ENCODE measurements around the gene BLTP3B. TPM values are rescaled to one million over a fixed set of nuclear protein-coding genes. Genes with fewer than 3 reads are reported as not detected.

Gene BLTP3B
- total RNA-seq, 1 donor = 72.9 TPM

GRCh38 chr12:100170313-100170858 is 27.7 kb upstream of the BLTP3B start:
- TF ChIP-seq, protein P1, sequence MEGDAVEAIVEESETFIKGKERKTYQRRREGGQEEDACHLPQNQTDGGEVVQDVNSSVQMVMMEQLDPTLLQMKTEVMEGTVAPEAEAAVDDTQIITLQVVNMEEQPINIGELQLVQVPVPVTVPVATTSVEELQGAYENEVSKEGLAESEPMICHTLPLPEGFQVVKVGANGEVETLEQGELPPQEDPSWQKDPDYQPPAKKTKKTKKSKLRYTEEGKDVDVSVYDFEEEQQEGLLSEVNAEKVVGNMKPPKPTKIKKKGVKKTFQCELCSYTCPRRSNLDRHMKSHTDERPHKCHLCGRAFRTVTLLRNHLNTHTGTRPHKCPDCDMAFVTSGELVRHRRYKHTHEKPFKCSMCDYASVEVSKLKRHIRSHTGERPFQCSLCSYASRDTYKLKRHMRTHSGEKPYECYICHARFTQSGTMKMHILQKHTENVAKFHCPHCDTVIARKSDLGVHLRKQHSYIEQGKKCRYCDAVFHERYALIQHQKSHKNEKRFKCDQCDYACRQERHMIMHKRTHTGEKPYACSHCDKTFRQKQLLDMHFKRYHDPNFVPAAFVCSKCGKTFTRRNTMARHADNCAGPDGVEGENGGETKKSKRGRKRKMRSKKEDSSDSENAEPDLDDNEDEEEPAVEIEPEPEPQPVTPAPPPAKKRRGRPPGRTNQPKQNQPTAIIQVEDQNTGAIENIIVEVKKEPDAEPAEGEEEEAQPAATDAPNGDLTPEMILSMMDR (IDR thresholded peaks at IDR 0.05; ENCODE audit: insufficient read depth, low read length) = no peak
- H3K4me3 ChIP-seq (ENCODE audit: low read depth, low read length) = no peak overlapping the region
- DNase-seq (ENCODE audit: low read depth) = no peak

DNA sequence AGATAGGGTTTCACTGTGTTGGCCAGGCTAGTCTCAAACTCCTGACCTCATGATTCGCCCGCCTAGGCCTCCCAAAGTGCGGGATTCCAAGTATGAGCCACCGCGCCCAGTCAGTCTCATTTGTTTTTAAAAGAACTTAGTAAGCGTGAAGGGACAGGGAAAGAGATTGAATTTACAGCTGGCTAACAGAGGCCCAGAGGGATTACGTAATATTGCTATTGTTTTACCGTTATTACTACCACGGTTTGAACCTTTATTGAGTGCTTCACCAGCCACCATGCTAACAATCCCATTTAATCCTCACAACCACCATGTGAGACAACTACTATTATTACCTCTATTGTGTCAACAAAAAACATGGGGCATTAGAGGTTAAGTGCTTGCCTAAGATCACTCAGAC is 26.7 kb upstream of the BLTP3B start:
- H3K4me3 ChIP-seq (ENCODE audit: low read depth, low read length) = no peak overlapping the region
- DNase-seq (ENCODE audit: low read depth) = no peak
- TF ChIP-seq, protein P1 (IDR thresholded peaks at IDR 0.05; ENCODE audit: insufficient read depth, low read length) = no peak

GRCh38 chr12:100168562-100168961 is 25.9 kb upstream of the BLTP3B start:
- H3K4me3 ChIP-seq (ENCODE audit: low read depth, low read length) = no peak overlapping the region
- TF ChIP-seq, protein P1 (IDR thresholded peaks at IDR 0.05; ENCODE audit: insufficient read depth, low read length) = no peak
- DNase-seq (ENCODE audit: low read depth) = no peak

DNA sequence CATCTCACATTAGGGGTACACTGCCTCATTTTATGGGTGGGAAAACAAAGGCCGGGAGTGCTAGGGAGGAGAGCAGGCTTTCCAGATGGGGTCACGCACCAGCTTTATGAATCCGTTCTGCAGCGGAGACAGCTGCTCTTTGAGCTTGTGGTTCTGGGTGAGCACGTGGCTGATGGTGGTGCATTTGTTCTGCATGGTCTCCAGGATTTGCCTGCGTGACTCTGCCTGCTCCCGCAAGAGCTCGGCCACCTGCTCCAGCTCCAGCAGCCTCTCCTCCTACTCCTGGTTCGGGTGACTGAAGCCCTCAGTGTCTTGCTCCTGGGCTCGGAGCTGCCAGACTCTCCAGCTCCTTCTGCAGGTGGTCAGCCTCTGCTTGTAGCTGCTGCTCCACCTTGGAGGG is 23.6 kb upstream of the BLTP3B start:
- H3K4me3 ChIP-seq (ENCODE audit: low read depth, low read length) = no peak overlapping the region
- no peak for DNase-seq (ENCODE audit: low read depth)
- TF ChIP-seq, protein P1 (IDR thresholded peaks at IDR 0.05; ENCODE audit: insufficient read depth, low read length) = no peak

DNA sequence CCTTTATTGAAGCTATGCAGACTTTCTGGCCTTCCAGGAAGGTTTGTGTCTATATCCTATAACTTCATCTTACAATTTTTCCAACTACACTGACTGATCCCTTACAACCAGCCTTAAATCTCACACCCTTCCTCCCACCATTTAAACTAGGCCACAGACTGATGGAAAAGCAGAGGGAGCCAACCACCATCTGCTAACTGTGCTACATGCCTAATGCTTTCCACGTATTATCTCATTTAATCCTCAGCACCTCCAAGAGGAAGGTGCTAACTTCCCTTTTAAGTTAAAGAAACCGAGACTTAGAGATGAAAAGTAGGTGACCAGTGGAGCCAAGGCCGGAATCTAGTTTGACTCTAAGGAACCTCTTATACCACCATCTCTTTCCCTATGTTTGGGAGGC is 22.7 kb upstream of the BLTP3B start:
- TF ChIP-seq, protein P1 (IDR thresholded peaks at IDR 0.05; ENCODE audit: insufficient read depth, low read length) = no peak
- H3K4me3 ChIP-seq (ENCODE audit: low read depth, low read length) = no peak overlapping the region
- no peak for DNase-seq (ENCODE audit: low read depth)

GRCh38 chr12:100164153-100164704 is 21.6 kb upstream of the BLTP3B start:
- TF ChIP-seq, protein P1 (IDR thresholded peaks at IDR 0.05; ENCODE audit: insufficient read depth, low read length) = no peak
- H3K4me3 ChIP-seq (ENCODE audit: low read depth, low read length) = peak overlapping the region; percentile 39
- no peak for DNase-seq (ENCODE audit: low read depth)
